ENCODE measurements around the gene CFAP52.
"Not testable (repeated sequence)": the region's sequence is repeated elsewhere in the genome, so short reads cannot be mapped to it uniquely, and the experiment has no call there.

Gene CFAP52

GRCh38 chr17:9598661-9599060 is 22.2 kb downstream of the CFAP52 start:
- Histone ChIP-seq H3K79me2 (ENCODE audit: low read length) (no peaks in the 10 kb centered on the region), H3K9me3 (replicated peaks; ENCODE audit: insufficient read depth, low read length) (no peaks in the 10 kb centered on the region), H3K4me2 (ENCODE audit: low read depth, low read length) (no peak overlapping the region), H2AFZ (ENCODE audit: low read length) (no peak overlapping the region), H3K27ac (ENCODE audit: low read length) (no peak overlapping the region), H3K9me2 (replicated peaks; ENCODE audit: insufficient read depth, low read length) (no peaks in the 10 kb centered on the region), H4K20me1 (ENCODE audit: insufficient read depth, low read length) (no peaks in the 10 kb centered on the region), H3K36me3 (replicated peaks; ENCODE audit: insufficient read depth, low read length) (no peaks in the 10 kb centered on the region), H3F3A (ENCODE audit: insufficient read depth, low read length) (no peaks in the 10 kb centered on the region), H3K27me3 (replicated peaks; ENCODE audit: insufficient read depth, low read length) (no peaks in the 10 kb centered on the region), H3K9ac (ENCODE audit: low read length) (no peak overlapping the region), H3K4me3 (ENCODE audit: low read length) (no peak overlapping the region), H3K4me1 (ENCODE audit: low read length) (no peaks in the 10 kb centered on the region)
- no peak for TF ChIP-seq EZH2phosphoT487 (IDR thresholded peaks at IDR 0.05; ENCODE audit: low read length)
- no peak for TF ChIP-seq EZH2 (optimal IDR thresholded peaks at IDR 0.05; ENCODE audit: low read depth, low read length)
- no peak for TF ChIP-seq CTCF (IDR thresholded peaks at IDR 0.05; ENCODE audit: low read length)
- no peak for DNase-seq

- not testable (repeated sequence) for H3K79me2 ChIP-seq (ENCODE audit: low read length); DNase-seq; H3K4me2 ChIP-seq (ENCODE audit: low read depth, low read length); H3K4me3 ChIP-seq (ENCODE audit: low read length); H3K9me2 ChIP-seq (replicated peaks; ENCODE audit: insufficient read depth, low read length); H3K36me3 ChIP-seq (replicated peaks; ENCODE audit: insufficient read depth, low read length); H3K9me3 ChIP-seq (replicated peaks; ENCODE audit: insufficient read depth, low read length); H3F3A ChIP-seq (ENCODE audit: insufficient read depth, low read length); H3K27ac ChIP-seq (ENCODE audit: low read length); H2AFZ ChIP-seq (ENCODE audit: low read length); H4K20me1 ChIP-seq (ENCODE audit: insufficient read depth, low read length); H3K9ac ChIP-seq (ENCODE audit: low read length); H3K27me3 ChIP-seq (replicated peaks; ENCODE audit: insufficient read depth, low read length); H3K4me1 ChIP-seq (ENCODE audit: low read length)
Observed at GRCh38 chr17:9604583-9604982, 28.1 kb downstream of the CFAP52 start.

GRCh38 chr17:9606453-9606852 is 30.0 kb downstream of the CFAP52 start:
- Histone ChIP-seq H3K79me2 (ENCODE audit: low read length) (no peaks in the 10 kb centered on the region), H2AFZ (ENCODE audit: low read length) (no peak overlapping the region), H3K4me1 (ENCODE audit: low read length) (no peaks in the 10 kb centered on the region), H3K4me2 (ENCODE audit: low read depth, low read length) (no peak overlapping the region), H4K20me1 (ENCODE audit: insufficient read depth, low read length) (no peaks in the 10 kb centered on the region), H3F3A (ENCODE audit: insufficient read depth, low read length) (no peaks in the 10 kb centered on the region), H3K9ac (ENCODE audit: low read length) (no peak overlapping the region), H3K4me3 (ENCODE audit: low read length) (no peak overlapping the region), H3K9me3 (replicated peaks; ENCODE audit: insufficient read depth, low read length) (no peaks in the 10 kb centered on the region), H3K27me3 (replicated peaks; ENCODE audit: insufficient read depth, low read length) (no peaks in the 10 kb centered on the region), H3K9me2 (replicated peaks; ENCODE audit: insufficient read depth, low read length) (no peaks in the 10 kb centered on the region), H3K27ac (ENCODE audit: low read length) (no peak overlapping the region), H3K36me3 (replicated peaks; ENCODE audit: insufficient read depth, low read length) (no peaks in the 10 kb centered on the region)
- no peak for TF ChIP-seq CTCF (IDR thresholded peaks at IDR 0.05; ENCODE audit: low read length)
- DNase-seq = no peak

- H3K27ac ChIP-seq (ENCODE audit: low read length); H4K20me1 ChIP-seq (ENCODE audit: insufficient read depth, low read length); H3K79me2 ChIP-seq (ENCODE audit: low read length); H3K27me3 ChIP-seq (replicated peaks; ENCODE audit: insufficient read depth, low read length); DNase-seq; H3K9ac ChIP-seq (ENCODE audit: low read length); H3K36me3 ChIP-seq (replicated peaks; ENCODE audit: insufficient read depth, low read length); H3K9me3 ChIP-seq (replicated peaks; ENCODE audit: insufficient read depth, low read length); H3K4me3 ChIP-seq (ENCODE audit: low read length); H2AFZ ChIP-seq (ENCODE audit: low read length); H3F3A ChIP-seq (ENCODE audit: insufficient read depth, low read length); H3K4me1 ChIP-seq (ENCODE audit: low read length); H3K4me2 ChIP-seq (ENCODE audit: low read depth, low read length); H3K9me2 ChIP-seq (replicated peaks; ENCODE audit: insufficient read depth, low read length): not testable (repeated sequence)
Observed at GRCh38 chr17:9607058-9607457, 30.6 kb downstream of the CFAP52 start.
